ENCODE data around the gene KLHL24. TPM values are rescaled to one million over a fixed set of nuclear protein-coding genes. Genes with fewer than 3 reads are reported as not detected.

KLHL24 gene
- total and polyA plus RNA-seq, 2 of the 4 experiments (the other 2 are of a cell fraction) = 5.7 to 25.6 TPM

GRCh38 chr3:183662099-183662498 is 26.7 kb downstream of the KLHL24 start:
- Histone ChIP-seq H3K27ac (ENCODE audit: insufficient read depth, low read length) (no peak overlapping the region), H2AFZ (replicated peaks; ENCODE audit: low read length, poor library complexity) (no peak overlapping the region), H3K9me3 (ENCODE audit: control insufficient read depth, insufficient read depth, low read length) (no peaks in the 10 kb centered on the region; the same call in 1 of the 2 replicates), H3K79me1 (ENCODE audit: low read depth in 1 of 2, low read length in 2 of 2) (no peaks in the 10 kb centered on the region; a peak in 1 of 4 replicates), H2AK5ac (ENCODE audit: low read depth, low read length) (no peak overlapping the region), H3K4me3 (ENCODE audit: insufficient read depth, low read depth, low read length) (no peak overlapping the region), H2BK15ac (ENCODE audit: low read depth, low read length) (no peak overlapping the region), H3K36me3 (ENCODE audit: control insufficient read depth, insufficient read depth, low read length) (peaks cover 21% of the 10 kb centered on the region), H4K20me1 (ENCODE audit: insufficient read depth, low read length) (0 out of 2 replicates have a peak, but pooled peaks cover 2% of the 10 kb centered on the region), H2AK9ac (replicated peaks; ENCODE audit: low read depth, low read length, poor library complexity) (no peak overlapping the region), H3K4me2 (ENCODE audit: low read depth, low read length) (no peak overlapping the region), H3K9me1 (ENCODE audit: insufficient read depth, low read length) (peaks cover 3% of the 10 kb centered on the region; the same call in 1 of the 2 replicates), H2BK20ac (ENCODE audit: low read depth, low read length) (no peak overlapping the region), H3K56ac (ENCODE audit: extremely low read depth, insufficient read depth, low read length) (no peak overlapping the region), H4K91ac (ENCODE audit: insufficient read depth, low read depth, low read length) (no peak overlapping the region), H3K27me3 (ENCODE audit: control insufficient read depth, insufficient read depth, low read length) (no peaks in the 10 kb centered on the region), H3K4me1 (ENCODE audit: control insufficient read depth, insufficient read depth, low read length) (no peaks in the 10 kb centered on the region; the same call in none of the 2 replicates), H3K18ac (ENCODE audit: low read depth, low read length) (no peak overlapping the region), H2BK120ac (ENCODE audit: low read depth, low read length) (no peak overlapping the region), H3K14ac (replicated peaks; ENCODE audit: low read depth, low read length) (no peak overlapping the region), H4K5ac (ENCODE audit: low read depth, low read length) (no peak overlapping the region), H2BK5ac (ENCODE audit: low read depth, low read length, poor library complexity, severe bottlenecking) (no peak overlapping the region), H3K9ac (ENCODE audit: low read depth, low read length) (no peak overlapping the region), H3K23ac (ENCODE audit: low read depth, low read length) (no peak overlapping the region), H3K4ac (ENCODE audit: low read depth, low read length) (no peak overlapping the region), H4K8ac (ENCODE audit: low read depth in 2 of 2, low read length in 2 of 2) (no peak overlapping the region)
- ATAC-seq (ENCODE audit: low read depth) = no peak
- BruUV-seq (replicated peaks) = no TSS peak
- POLR2A ChIA-PET (ENCODE audit: unreplicated experiment) = no interaction called here
- dilution Hi-C loops (cut with HindIII; ENCODE audit: low sequenced_read_pairs, unreplicated experiment) = no loop called here
- no CpG with 5 or more reads among the region's 3 CpGs for WGBS, 2 experiments (ENCODE audit: extremely low coverage in 2 of 2, insufficient read length in 1 of 2)
- in situ Hi-C loops (cut with MboI; ENCODE audit: low sequenced_read_pairs) = no loop called here
- CTCF ChIA-PET = interaction anchor here (0.7 kb wide), 1 partner anchor 182 kb away, joined by 3 read pairs; no protein-coding TSS in a partner anchor
- DNase-seq = no peak
- TF ChIP-seq RFX5 (IDR thresholded peaks at IDR 0.05; ENCODE audit: low read depth, low read length) = no peak
- TF ChIP-seq FOS (IDR thresholded peaks at IDR 0.05; ENCODE audit: low read depth, low read length) = no peak
- TF ChIP-seq, protein P1, sequence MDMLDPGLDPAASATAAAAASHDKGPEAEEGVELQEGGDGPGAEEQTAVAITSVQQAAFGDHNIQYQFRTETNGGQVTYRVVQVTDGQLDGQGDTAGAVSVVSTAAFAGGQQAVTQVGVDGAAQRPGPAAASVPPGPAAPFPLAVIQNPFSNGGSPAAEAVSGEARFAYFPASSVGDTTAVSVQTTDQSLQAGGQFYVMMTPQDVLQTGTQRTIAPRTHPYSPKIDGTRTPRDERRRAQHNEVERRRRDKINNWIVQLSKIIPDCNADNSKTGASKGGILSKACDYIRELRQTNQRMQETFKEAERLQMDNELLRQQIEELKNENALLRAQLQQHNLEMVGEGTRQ (IDR thresholded peaks at IDR 0.05; ENCODE audit: low read depth, low read length) = no peak
- no peak for TF ChIP-seq POLR2A (IDR thresholded peaks at IDR 0.05; ENCODE audit: low read depth, low read length)
- TF ChIP-seq RCOR1 (IDR thresholded peaks at IDR 0.05; ENCODE audit: insufficient replicate concordance, low read length) = no peak
- TF ChIP-seq CEBPB (IDR thresholded peaks at IDR 0.05; ENCODE audit: low read depth, low read length) = no peak
- TF ChIP-seq BHLHE40 (IDR thresholded peaks at IDR 0.05; ENCODE audit: low read depth, low read length) = no peak
- intact Hi-C loops (cut with micrococcal nuclease) = no loop called here
